ENCODE measurements around the gene LRRC34. TPM values are rescaled to one million over a fixed set of nuclear protein-coding genes. Genes with fewer than 3 reads are reported as not detected.

LRRC34 gene
- total and polyA plus RNA-seq, 9 of the 15 experiments (the other 6 are each of a cell fraction or from before 2014, with no cell fraction given), result 0.17 to 0.30 TPM; not detected in 7

- WGBS (ENCODE audit: insufficient coverage, low coverage, missing lambda C conversion rate), result 7% methylated on average over 4 of the region's 6 CpGs
- DNase-seq (ENCODE audit: extremely low read depth in 1 of 4, low spot score in 3 of 4), result no peak
- no peak overlapping the region for H3K9ac ChIP-seq (ENCODE audit: insufficient read depth in 1 of 2, low read depth in 2 of 2, low read length in 2 of 2)
- H4K20me1 ChIP-seq (replicated peaks; ENCODE audit: control insufficient read depth, insufficient read depth, low read length), result no peaks in the 10 kb centered on the region
- BruUV-seq (replicated peaks), result no TSS peak
- ATAC-seq, result 0 out of 3 replicates have a peak, but pooled peaks have one; percentile 23
- ChIA-PET POLR2A (no interaction called here), CTCF (ENCODE audit: low intra/inter-chr PET ratio) (no interaction called here)
- H3K4me1 ChIP-seq (replicated peaks in 1 of 2; ENCODE audit: control insufficient read depth in 2 of 2, insufficient read depth in 2 of 2, low read length in 2 of 2), result peaks cover 0 to 5% of the 10 kb centered on the region in 2 experiments; a peak in 2 of 5 replicates
- no peaks in the 10 kb centered on the region for H3K9me1 ChIP-seq (ENCODE audit: control insufficient read depth, insufficient read depth, low read length)
- peaks cover 4 to 17% of the 10 kb centered on the region in 2 experiments for H3K27me3 ChIP-seq (ENCODE audit: control insufficient read depth in 2 of 2, insufficient read depth in 2 of 2, low read length in 2 of 2)
- H3K9me3 ChIP-seq (replicated peaks; ENCODE audit: control insufficient read depth, insufficient read depth, low read depth, low read length), result no peaks in the 10 kb centered on the region
- intact Hi-C loops (cut with micrococcal nuclease), result no loop called here
- H3K36me3 ChIP-seq (ENCODE audit: control insufficient read depth, insufficient read depth, low read length), result no peaks in the 10 kb centered on the region
- no peak overlapping the region for H3K4me3 ChIP-seq
- H3K4me2 ChIP-seq (ENCODE audit: insufficient read depth, low read length), result no peak overlapping the region
- no peaks in the 10 kb centered on the region for H3K79me2 ChIP-seq (ENCODE audit: control insufficient read depth, insufficient read depth, low read length)
- in situ Hi-C loops (cut with MboI), result no loop called here
- no peak overlapping the region for H3K27ac ChIP-seq (ENCODE audit: extremely low read depth, low read depth, low read length)
- TF ChIP-seq ERF (CRISPR knock-in tag; IDR thresholded peaks at IDR 0.05), result no peak
- H2AFZ ChIP-seq (ENCODE audit: low read depth, low read length), result 0 out of 2 replicates have a peak overlapping the region, but pooled peaks have one; percentile 26
- no peak for FAIRE-seq
Measured at GRCh38 chr3:169822983-169823382, 10.3 kb upstream of the LRRC34 start.

DNA sequence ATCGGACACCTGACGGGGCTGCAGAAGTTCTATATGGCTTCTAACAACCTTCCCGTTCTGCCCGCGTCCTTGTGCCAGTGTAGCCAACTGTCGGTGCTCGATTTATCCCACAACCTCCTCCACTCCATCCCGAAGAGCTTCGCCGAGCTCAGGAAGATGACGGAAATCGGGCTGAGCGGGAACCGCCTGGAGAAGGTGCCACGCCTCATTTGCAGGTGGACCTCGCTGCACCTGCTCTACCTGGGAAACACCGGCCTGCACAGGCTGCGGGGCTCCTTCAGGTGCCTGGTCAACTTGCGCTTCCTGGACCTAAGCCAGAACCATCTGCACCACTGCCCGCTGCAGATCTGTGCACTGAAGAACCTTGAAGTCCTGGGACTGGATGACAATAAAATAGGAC is 9.8 kb upstream of the LRRC34 start:
- BruUV-seq (replicated peaks), result no TSS peak
- TF ChIP-seq ESRRB (CRISPR knock-in tag; IDR thresholded peaks at IDR 0.05; ENCODE audit: borderline replicate concordance) (no peak), NFIC (IDR thresholded peaks at IDR 0.05) (0 out of 2 replicates have a peak, but pooled peaks have one; percentile 15)
- POLR2A ChIA-PET, result no interaction called here
- Histone ChIP-seq H3K4me3 (no peak overlapping the region), H3K4me1 (replicated peaks in 1 of 2; ENCODE audit: control insufficient read depth in 2 of 2, insufficient read depth in 2 of 2, low read length in 2 of 2) (peaks cover 0 to 5% of the 10 kb centered on the region in 2 experiments; a peak in 2 of 5 replicates), H3K27me3 (ENCODE audit: control insufficient read depth in 2 of 2, insufficient read depth in 2 of 2, low read length in 2 of 2) (peaks cover 4 to 19% of the 10 kb centered on the region in 2 experiments), H3K4me2 (ENCODE audit: insufficient read depth, low read length) (no peak overlapping the region), H3K79me2 (ENCODE audit: control insufficient read depth, insufficient read depth, low read length) (no peaks in the 10 kb centered on the region), H3K27ac (ENCODE audit: extremely low read depth, low read depth, low read length) (no peak overlapping the region), H3K9me1 (ENCODE audit: control insufficient read depth, insufficient read depth, low read length) (no peaks in the 10 kb centered on the region), H3K9me3 (replicated peaks; ENCODE audit: control insufficient read depth, insufficient read depth, low read depth, low read length) (no peaks in the 10 kb centered on the region), H3K9ac (ENCODE audit: insufficient read depth in 1 of 2, low read depth in 2 of 2, low read length in 2 of 2) (no peak overlapping the region; a peak in 1 of 4 replicates), H2AFZ (ENCODE audit: low read depth, low read length) (peak overlapping the region; percentile 16; the same call in 1 of the 2 replicates), H3K36me3 (ENCODE audit: control insufficient read depth, insufficient read depth, low read length) (no peaks in the 10 kb centered on the region), H4K20me1 (replicated peaks; ENCODE audit: control insufficient read depth, insufficient read depth, low read length) (no peaks in the 10 kb centered on the region)
- DNase-seq (ENCODE audit: extremely low read depth in 1 of 4, low spot score in 3 of 4), result no peak
- intact Hi-C loops (cut with micrococcal nuclease), result no loop called here
- no peak for FAIRE-seq
- CTCF ChIA-PET (ENCODE audit: low intra/inter-chr PET ratio), result no interaction called here
- no peak for ATAC-seq
- WGBS (ENCODE audit: insufficient coverage, low coverage, missing lambda C conversion rate), result 48% methylated on average over 20 of the region's 20 CpGs
- in situ Hi-C loops (cut with MboI), result no loop called here
